Measurements from ENCODE around the gene NAALADL2. TPM values are rescaled to one million over a fixed set of nuclear protein-coding genes. Genes with fewer than 3 reads are reported as not detected.

NAALADL2 gene
- total and polyA plus RNA-seq, 2 donors: 0.68 to 4.9 TPM

DNA sequence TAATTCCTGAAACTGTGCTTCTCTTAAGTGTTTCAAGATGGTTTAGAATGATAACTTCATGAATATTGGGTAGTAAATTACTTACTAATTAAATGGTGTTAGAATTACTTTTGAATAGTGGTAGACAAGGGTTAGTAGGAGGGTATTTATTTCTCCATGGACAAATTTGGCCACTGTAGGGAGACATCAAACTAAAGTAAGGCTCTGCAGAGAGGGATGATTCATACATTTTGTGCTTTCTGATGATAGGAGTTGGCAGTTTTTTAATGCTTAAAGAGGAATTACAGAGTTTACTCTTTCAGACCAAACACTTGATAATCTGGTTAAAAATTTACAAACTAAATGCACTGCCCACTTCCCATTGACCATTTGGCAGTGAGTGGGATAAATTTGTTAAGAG is 127.6 kb downstream of the NAALADL2 start:
- no peaks in the 10 kb centered on the region for H3K36me3 ChIP-seq (ENCODE audit: control insufficient read depth in 2 of 2, insufficient read depth in 2 of 2, low read length in 1 of 2)
- no peak for DNase-seq (ENCODE audit: low read depth in 6 of 9, low spot score in 9 of 9)
- no peak overlapping the region for H3K27ac ChIP-seq (ENCODE audit: low read depth in 1 of 2, low read length in 1 of 2)
- no peaks in the 10 kb centered on the region for H3K4me1 ChIP-seq (ENCODE audit: control insufficient read depth in 2 of 2, insufficient read depth in 2 of 2, low read length in 2 of 2)
- H3K27me3 ChIP-seq (ENCODE audit: control insufficient read depth in 2 of 2, insufficient read depth in 1 of 2, low read length in 1 of 2): no peaks in the 10 kb centered on the region
- H3K9me3 ChIP-seq (ENCODE audit: control insufficient read depth in 2 of 2, insufficient read depth in 1 of 2, low read length in 1 of 2): no peaks in the 10 kb centered on the region
- H3K4me3 ChIP-seq (ENCODE audit: low read length in 2 of 2): no peak overlapping the region

DNA sequence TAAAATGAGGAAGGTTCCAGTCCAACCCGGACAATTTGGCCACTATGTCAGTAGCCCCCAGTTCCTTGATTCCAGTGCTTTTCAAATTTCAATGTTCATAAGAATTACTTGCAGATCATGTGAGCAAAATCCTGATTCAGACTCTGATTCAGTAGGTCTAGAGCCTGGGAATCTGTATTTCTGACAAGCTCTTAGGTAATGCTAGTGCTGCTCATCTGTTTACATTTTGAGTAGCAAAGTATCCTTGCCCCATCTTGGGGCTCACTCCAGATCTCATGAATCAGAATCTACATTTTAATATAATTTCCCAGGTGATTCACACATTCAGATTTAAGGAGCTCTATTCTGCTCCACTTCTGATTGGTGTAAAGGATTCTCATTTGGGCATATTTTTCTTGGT is 142.0 kb downstream of the NAALADL2 start:
- WGBS: 94% methylated on average over 1 of the region's 1 CpG
- no peaks in the 10 kb centered on the region for H3K9me3 ChIP-seq (ENCODE audit: control insufficient read depth in 2 of 2, insufficient read depth in 1 of 2, low read length in 1 of 2)

DNA sequence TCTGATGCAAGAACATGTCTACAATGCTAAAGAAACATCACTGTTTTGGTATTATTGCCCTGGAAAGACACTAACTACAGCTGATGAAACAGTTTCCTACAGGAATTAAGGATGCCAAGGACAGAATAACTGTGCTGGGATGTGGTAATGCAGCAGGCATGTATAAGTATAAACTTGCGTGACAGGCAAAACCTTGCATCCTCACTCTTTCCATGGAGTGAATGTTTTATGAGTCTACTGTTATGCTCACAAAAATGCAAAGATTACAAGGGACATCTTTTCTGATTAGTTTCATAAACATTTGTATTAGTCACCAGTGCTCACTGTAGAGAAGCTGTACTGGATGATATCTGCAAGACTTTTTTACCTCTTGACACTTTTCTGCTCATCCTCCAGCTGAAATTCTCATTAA is 143.6 kb downstream of the NAALADL2 start:
- Histone ChIP-seq H3K9me3 (ENCODE audit: control insufficient read depth in 2 of 2, insufficient read depth in 1 of 2, low read length in 1 of 2) (no peaks in the 10 kb centered on the region), H3K36me3 (ENCODE audit: control insufficient read depth in 2 of 2, insufficient read depth in 2 of 2, low read length in 1 of 2) (no peaks in the 10 kb centered on the region), H3K4me1 (ENCODE audit: control insufficient read depth in 2 of 2, insufficient read depth in 2 of 2, low read length in 2 of 2) (no peaks in the 10 kb centered on the region), H3K27ac (ENCODE audit: low read depth in 1 of 2, low read length in 1 of 2) (no peak overlapping the region), H3K4me3 (ENCODE audit: low read length in 2 of 2) (no peak overlapping the region), H3K27me3 (ENCODE audit: control insufficient read depth in 2 of 2, insufficient read depth in 1 of 2, low read length in 1 of 2) (no peaks in the 10 kb centered on the region)
- DNase-seq (ENCODE audit: low read depth in 6 of 9, low spot score in 9 of 9): no peak
- WGBS: 99% methylated on average over 1 of the region's 1 CpG

More for the DNA sequence above, 142.0 kb downstream of the NAALADL2 start:
- Histone ChIP-seq H3K4me3 (ENCODE audit: low read length in 2 of 2) (no peak overlapping the region), H3K27ac (ENCODE audit: low read depth in 1 of 2, low read length in 1 of 2) (no peak overlapping the region), H3K36me3 (ENCODE audit: control insufficient read depth in 2 of 2, insufficient read depth in 2 of 2, low read length in 1 of 2) (no peaks in the 10 kb centered on the region), H3K27me3 (ENCODE audit: control insufficient read depth in 2 of 2, insufficient read depth in 1 of 2, low read length in 1 of 2) (no peaks in the 10 kb centered on the region), H3K4me1 (ENCODE audit: control insufficient read depth in 2 of 2, insufficient read depth in 2 of 2, low read length in 2 of 2) (no peaks in the 10 kb centered on the region)
- no peak for DNase-seq (ENCODE audit: low read depth in 6 of 9, low spot score in 9 of 9)

DNA sequence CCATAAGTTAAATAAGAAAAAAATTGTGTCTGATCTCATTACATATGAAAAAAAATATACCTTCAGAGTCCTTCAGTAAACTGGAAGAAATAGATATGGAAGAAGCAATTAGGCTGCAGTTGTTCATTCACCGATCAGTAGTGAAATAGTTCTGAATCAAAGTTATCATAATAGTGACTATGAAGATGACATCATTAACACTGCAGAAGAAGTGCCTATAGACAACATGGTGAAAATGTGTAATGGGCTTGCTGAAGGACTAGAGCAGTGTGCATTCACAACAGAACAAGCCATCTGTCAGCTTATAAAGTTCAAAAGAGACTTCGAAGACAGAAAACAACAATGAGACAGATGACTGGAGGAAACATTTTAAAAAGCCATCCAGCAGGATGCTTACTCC is 144.5 kb downstream of the NAALADL2 start:
- Histone ChIP-seq H3K27me3 (ENCODE audit: control insufficient read depth in 2 of 2, insufficient read depth in 1 of 2, low read length in 1 of 2) (no peaks in the 10 kb centered on the region), H3K27ac (ENCODE audit: low read depth in 1 of 2, low read length in 1 of 2) (no peak overlapping the region), H3K4me1 (ENCODE audit: control insufficient read depth in 2 of 2, insufficient read depth in 2 of 2, low read length in 2 of 2) (no peaks in the 10 kb centered on the region), H3K4me3 (ENCODE audit: low read length in 2 of 2) (no peak overlapping the region), H3K36me3 (ENCODE audit: control insufficient read depth in 2 of 2, insufficient read depth in 2 of 2, low read length in 1 of 2) (no peaks in the 10 kb centered on the region), H3K9me3 (ENCODE audit: control insufficient read depth in 2 of 2, insufficient read depth in 1 of 2, low read length in 1 of 2) (no peaks in the 10 kb centered on the region)
- WGBS: 95% methylated on average over 2 of the region's 2 CpGs
- DNase-seq (ENCODE audit: low read depth in 6 of 9, low spot score in 9 of 9): no peak

GRCh38 chr3:175005193-175005592 is 146.1 kb downstream of the NAALADL2 start:
- Histone ChIP-seq H3K4me3 (ENCODE audit: low read length in 2 of 2) (no peak overlapping the region), H3K9me3 (ENCODE audit: control insufficient read depth in 2 of 2, insufficient read depth in 1 of 2, low read length in 1 of 2) (no peaks in the 10 kb centered on the region), H3K36me3 (ENCODE audit: control insufficient read depth in 2 of 2, insufficient read depth in 2 of 2, low read length in 1 of 2) (no peaks in the 10 kb centered on the region), H3K27me3 (ENCODE audit: control insufficient read depth in 2 of 2, insufficient read depth in 1 of 2, low read length in 1 of 2) (no peaks in the 10 kb centered on the region), H3K27ac (ENCODE audit: low read depth in 1 of 2, low read length in 1 of 2) (no peak overlapping the region), H3K4me1 (ENCODE audit: control insufficient read depth in 2 of 2, insufficient read depth in 2 of 2, low read length in 2 of 2) (no peaks in the 10 kb centered on the region)
- DNase-seq (ENCODE audit: low read depth in 6 of 9, low spot score in 9 of 9): no peak
- 88% methylated on average over 1 of the region's 1 CpG for WGBS

DNA sequence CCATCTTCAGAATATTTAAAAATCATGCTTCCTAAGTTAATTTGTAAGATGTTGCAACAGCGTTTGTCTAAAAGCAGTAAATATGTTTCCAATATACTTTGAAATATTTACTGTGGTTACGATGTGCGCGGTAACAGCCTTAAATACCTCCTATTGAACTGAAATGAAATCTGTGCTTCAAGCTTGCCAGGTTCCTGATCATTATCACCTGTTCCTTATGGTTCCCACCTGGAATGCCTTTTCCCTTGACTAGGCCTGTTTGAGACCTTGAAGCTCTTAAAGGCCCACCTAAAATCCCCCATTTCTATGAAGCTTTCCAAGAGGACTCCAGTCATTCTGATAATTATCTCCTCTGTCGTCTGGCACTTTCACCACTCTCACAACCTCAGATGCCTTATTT is 146.7 kb downstream of the NAALADL2 start:
- Histone ChIP-seq H3K4me1 (ENCODE audit: control insufficient read depth in 2 of 2, insufficient read depth in 2 of 2, low read length in 2 of 2) (no peaks in the 10 kb centered on the region), H3K36me3 (ENCODE audit: control insufficient read depth in 2 of 2, insufficient read depth in 2 of 2, low read length in 1 of 2) (no peaks in the 10 kb centered on the region), H3K4me3 (ENCODE audit: low read length in 2 of 2) (no peak overlapping the region), H3K27me3 (ENCODE audit: control insufficient read depth in 2 of 2, insufficient read depth in 1 of 2, low read length in 1 of 2) (no peaks in the 10 kb centered on the region), H3K9me3 (ENCODE audit: control insufficient read depth in 2 of 2, insufficient read depth in 1 of 2, low read length in 1 of 2) (no peaks in the 10 kb centered on the region), H3K27ac (ENCODE audit: low read depth in 1 of 2, low read length in 1 of 2) (no peak overlapping the region)
- DNase-seq (ENCODE audit: low read depth in 6 of 9, low spot score in 9 of 9): no peak
- 97% methylated on average over 5 of the region's 5 CpGs for WGBS

DNA sequence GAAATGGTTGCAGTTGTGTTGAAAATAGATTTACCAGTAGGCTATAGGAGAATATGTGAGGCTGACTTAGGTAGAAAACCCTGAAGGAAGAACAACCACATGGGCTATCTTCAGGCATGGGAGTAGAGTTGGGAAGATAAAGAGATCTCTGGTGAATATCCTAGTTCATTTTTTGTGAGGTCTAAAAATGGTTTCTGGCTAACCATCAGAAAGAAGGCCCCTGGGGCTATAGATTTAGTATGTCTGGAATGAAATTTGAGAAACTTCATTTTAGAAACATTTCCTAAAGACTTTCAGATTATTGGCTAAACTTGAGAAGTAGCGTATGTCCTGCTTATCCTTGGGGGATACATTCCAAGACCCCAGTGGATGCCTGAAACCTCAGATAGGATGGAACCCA is 148.2 kb downstream of the NAALADL2 start:
- no peaks in the 10 kb centered on the region for H3K36me3 ChIP-seq (ENCODE audit: control insufficient read depth in 2 of 2, insufficient read depth in 2 of 2, low read length in 1 of 2)
- H3K27me3 ChIP-seq (ENCODE audit: control insufficient read depth in 2 of 2, insufficient read depth in 1 of 2, low read length in 1 of 2): no peaks in the 10 kb centered on the region
- DNase-seq (ENCODE audit: low read depth in 6 of 9, low spot score in 9 of 9): no peak
- H3K4me3 ChIP-seq (ENCODE audit: low read length in 2 of 2): no peak overlapping the region
- H3K4me1 ChIP-seq (ENCODE audit: control insufficient read depth in 2 of 2, insufficient read depth in 2 of 2, low read length in 2 of 2): no peaks in the 10 kb centered on the region
- H3K27ac ChIP-seq (ENCODE audit: low read depth in 1 of 2, low read length in 1 of 2): no peak overlapping the region
- 92% methylated on average over 1 of the region's 1 CpG for WGBS
- H3K9me3 ChIP-seq (ENCODE audit: control insufficient read depth in 2 of 2, insufficient read depth in 1 of 2, low read length in 1 of 2): no peaks in the 10 kb centered on the region

DNA sequence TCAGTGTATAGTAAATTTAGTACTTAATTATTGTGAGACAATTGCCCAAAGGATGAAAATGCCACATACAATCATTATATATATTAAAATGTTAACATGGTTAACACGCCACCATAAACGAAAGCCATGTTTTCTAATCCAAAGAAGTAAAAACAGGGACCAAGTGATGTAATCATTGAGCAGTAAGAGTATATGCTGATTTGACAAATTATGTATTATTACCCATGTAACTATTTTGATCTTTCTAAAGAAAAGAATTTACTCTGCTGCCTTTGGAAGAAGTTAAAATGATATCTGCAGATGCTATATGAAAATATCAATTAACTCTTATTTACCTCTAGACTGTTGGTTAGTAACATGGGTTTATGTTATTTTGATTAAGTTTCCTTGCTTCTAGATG is 150.2 kb downstream of the NAALADL2 start:
- Histone ChIP-seq H3K9me3 (ENCODE audit: control insufficient read depth in 2 of 2, insufficient read depth in 1 of 2, low read length in 1 of 2) (no peaks in the 10 kb centered on the region), H3K27me3 (ENCODE audit: control insufficient read depth in 2 of 2, insufficient read depth in 1 of 2, low read length in 1 of 2) (no peaks in the 10 kb centered on the region), H3K4me1 (ENCODE audit: control insufficient read depth in 2 of 2, insufficient read depth in 2 of 2, low read length in 2 of 2) (no peaks in the 10 kb centered on the region), H3K36me3 (ENCODE audit: control insufficient read depth in 2 of 2, insufficient read depth in 2 of 2, low read length in 1 of 2) (no peaks in the 10 kb centered on the region), H3K27ac (ENCODE audit: low read depth in 1 of 2, low read length in 1 of 2) (no peak overlapping the region), H3K4me3 (ENCODE audit: low read length in 2 of 2) (no peak overlapping the region)
- 95% methylated on average over 2 of the region's 2 CpGs for WGBS
- no peak for DNase-seq (ENCODE audit: low read depth in 6 of 9, low spot score in 9 of 9)

GRCh38 chr3:175015056-175015635 is 156.0 kb downstream of the NAALADL2 start:
- DNase-seq (ENCODE audit: low read depth in 6 of 9, low spot score in 9 of 9): no peak

More at GRCh38 chr3:175015056-175015635, 156.0 kb downstream of the NAALADL2 start:
- Histone ChIP-seq H3K9me3 (ENCODE audit: control insufficient read depth in 2 of 2, insufficient read depth in 1 of 2, low read length in 1 of 2) (no peaks in the 10 kb centered on the region), H3K36me3 (ENCODE audit: control insufficient read depth in 2 of 2, insufficient read depth in 2 of 2, low read length in 1 of 2) (no peaks in the 10 kb centered on the region), H3K27me3 (ENCODE audit: control insufficient read depth in 2 of 2, insufficient read depth in 1 of 2, low read length in 1 of 2) (no peaks in the 10 kb centered on the region), H3K4me1 (ENCODE audit: control insufficient read depth in 2 of 2, insufficient read depth in 2 of 2, low read length in 2 of 2) (no peaks in the 10 kb centered on the region), H3K4me3 (ENCODE audit: low read length in 2 of 2) (no peak overlapping the region), H3K27ac (ENCODE audit: low read depth in 1 of 2, low read length in 1 of 2) (no peak overlapping the region)
- WGBS: 65% methylated on average over 6 of the region's 6 CpGs

All from thymus (tissue), 11 donors.